ENCODE measurements around the gene AP3S2. TPM values are rescaled to one million over a fixed set of nuclear protein-coding genes. Genes with fewer than 3 reads are reported as not detected.

AP3S2 gene
- total RNA-seq, 1 experiment from 2014 or later = 35.7 TPM

DNA sequence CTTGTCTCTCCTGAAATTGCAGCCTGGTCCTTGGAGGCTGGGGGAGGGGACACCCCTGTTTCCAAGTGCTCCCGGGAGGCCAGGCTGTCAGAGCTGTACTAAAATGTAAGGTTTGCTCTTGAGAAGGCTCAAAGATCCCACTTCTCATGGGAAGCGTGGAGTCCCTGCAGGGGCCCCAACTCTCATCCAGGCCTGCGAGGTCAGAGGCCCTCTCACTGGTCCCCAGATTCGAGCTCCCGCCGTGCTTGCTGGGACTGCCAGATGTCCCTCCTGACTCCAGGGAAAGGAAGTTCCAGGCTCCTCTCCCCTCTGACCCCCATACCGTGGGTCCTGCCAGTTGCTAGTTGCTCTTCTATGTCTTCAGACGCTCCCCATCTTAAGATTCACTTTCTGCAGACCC lies 64.6 kb downstream of the AP3S2 start (continued):
- TF ChIP-seq, protein P1, sequence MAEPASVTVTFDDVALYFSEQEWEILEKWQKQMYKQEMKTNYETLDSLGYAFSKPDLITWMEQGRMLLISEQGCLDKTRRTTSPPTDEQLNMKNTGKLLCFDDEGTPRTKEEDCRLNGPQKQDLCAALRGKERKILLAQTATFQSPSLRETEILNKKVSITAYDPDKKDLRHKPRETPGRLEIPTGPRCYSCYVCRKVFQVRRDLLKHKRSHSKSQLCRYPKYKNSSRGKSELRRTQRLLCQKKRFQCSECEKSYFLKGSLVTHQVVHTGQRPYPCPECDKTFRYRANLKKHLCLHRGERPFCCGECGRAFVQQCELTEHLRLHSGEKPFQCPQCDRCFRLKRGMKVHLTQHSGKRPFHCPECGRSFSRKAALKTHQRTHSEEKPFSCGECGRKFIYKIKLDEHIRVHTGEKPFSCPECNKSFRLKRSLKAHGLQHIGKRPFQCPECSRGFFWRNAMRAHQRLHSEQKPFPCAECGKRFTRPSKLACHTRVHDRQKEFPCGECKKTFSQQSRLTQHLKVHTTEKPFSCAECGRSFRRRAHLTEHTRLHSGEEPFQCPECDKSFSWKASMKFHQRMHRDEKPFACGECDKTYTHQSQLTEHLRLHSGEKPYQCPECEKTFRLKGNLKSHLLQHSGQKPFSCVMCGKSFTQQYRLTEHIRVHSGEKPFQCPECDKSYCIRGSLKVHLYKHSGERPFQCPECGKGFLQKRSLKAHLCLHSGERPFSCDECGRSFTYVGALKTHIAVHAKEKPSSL (CRISPR knock-in tag; conservative IDR thresholded peaks at IDR 0.05) = no peak
- TF ChIP-seq, protein P2, sequence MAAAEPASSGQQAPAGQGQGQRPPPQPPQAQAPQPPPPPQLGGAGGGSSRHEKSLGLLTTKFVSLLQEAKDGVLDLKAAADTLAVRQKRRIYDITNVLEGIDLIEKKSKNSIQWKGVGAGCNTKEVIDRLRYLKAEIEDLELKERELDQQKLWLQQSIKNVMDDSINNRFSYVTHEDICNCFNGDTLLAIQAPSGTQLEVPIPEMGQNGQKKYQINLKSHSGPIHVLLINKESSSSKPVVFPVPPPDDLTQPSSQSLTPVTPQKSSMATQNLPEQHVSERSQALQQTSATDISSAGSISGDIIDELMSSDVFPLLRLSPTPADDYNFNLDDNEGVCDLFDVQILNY (CRISPR knock-in tag; IDR thresholded peaks at IDR 0.05) = no peak
- TF ChIP-seq ZNF219 (CRISPR knock-in tag; IDR thresholded peaks at IDR 0.05; ENCODE audit: borderline replicate concordance) = no peak
- TF ChIP-seq, protein P3, sequence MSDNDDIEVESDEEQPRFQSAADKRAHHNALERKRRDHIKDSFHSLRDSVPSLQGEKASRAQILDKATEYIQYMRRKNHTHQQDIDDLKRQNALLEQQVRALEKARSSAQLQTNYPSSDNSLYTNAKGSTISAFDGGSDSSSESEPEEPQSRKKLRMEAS (CRISPR knock-in tag; IDR thresholded peaks at IDR 0.05) = no peak
- TF ChIP-seq JUN (CRISPR knock-in tag; IDR thresholded peaks at IDR 0.05) = no peak
- TF ChIP-seq, protein P4, sequence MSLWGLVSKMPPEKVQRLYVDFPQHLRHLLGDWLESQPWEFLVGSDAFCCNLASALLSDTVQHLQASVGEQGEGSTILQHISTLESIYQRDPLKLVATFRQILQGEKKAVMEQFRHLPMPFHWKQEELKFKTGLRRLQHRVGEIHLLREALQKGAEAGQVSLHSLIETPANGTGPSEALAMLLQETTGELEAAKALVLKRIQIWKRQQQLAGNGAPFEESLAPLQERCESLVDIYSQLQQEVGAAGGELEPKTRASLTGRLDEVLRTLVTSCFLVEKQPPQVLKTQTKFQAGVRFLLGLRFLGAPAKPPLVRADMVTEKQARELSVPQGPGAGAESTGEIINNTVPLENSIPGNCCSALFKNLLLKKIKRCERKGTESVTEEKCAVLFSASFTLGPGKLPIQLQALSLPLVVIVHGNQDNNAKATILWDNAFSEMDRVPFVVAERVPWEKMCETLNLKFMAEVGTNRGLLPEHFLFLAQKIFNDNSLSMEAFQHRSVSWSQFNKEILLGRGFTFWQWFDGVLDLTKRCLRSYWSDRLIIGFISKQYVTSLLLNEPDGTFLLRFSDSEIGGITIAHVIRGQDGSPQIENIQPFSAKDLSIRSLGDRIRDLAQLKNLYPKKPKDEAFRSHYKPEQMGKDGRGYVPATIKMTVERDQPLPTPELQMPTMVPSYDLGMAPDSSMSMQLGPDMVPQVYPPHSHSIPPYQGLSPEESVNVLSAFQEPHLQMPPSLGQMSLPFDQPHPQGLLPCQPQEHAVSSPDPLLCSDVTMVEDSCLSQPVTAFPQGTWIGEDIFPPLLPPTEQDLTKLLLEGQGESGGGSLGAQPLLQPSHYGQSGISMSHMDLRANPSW (CRISPR knock-in tag; conservative IDR thresholded peaks at IDR 0.05; ENCODE audit: low read depth) = no peak

DNA sequence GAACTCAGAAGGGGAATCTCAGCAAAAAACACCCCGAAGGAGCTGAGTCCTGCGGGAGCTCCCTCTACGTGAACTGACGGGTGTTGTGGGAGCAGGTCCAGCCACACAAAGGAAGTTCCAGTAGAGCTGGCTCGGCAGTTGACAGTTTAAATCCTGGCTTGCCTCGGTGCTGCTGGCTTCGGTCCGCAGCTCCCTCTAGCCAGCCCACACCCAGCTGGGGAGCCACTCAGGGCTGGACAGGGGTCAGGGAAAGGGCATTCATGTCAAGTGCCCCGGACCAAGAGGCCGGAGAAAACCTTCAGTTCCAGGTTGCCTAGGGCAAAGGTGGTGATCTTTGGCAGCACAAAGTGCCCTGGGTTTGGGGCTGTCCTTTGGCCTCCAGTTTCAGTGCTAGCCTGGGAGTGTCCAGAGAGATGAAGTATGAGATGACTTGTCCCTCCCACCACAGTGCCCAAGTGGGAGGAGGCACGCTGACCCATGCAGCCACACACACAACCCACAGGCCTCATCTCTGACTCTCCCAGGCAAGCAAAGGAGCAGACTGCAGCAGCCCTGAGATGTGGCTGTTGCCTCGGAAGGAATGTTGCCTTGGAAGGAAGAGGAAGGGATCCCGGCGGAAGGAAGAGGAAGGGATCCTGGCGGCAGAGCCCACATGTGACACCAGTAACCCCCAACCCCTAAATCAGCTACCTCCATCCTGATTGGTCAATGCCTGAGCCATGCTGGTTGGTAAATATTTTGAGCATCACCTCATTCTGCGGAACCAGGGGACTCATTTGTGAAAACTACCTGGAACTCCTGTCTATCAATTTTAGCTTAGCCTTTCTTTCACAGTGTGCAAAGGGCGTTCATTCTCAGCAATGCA lies 65.3 kb downstream of the AP3S2 start:
- Mint-ChIP-seq H3K9me3 (no peaks in the 10 kb centered on the region), H3K27me3 (ENCODE audit: low read depth) (no peaks in the 10 kb centered on the region), H3K36me3 (peaks cover 2% of the 10 kb centered on the region; the same call in 1 of the 2 replicates), H3K4me3 (no peak overlapping the region), H3K27ac (no peak overlapping the region), H3K4me1 (peaks cover 14% of the 10 kb centered on the region)
- peak; percentile 36 for ATAC-seq
- TF ChIP-seq FOXP1 (CRISPR knock-in tag; IDR thresholded peaks at IDR 0.05; ENCODE audit: borderline replicate concordance) (0 out of 2 replicates have a peak, but pooled peaks have one; percentile 14), RELA (CRISPR knock-in tag; IDR thresholded peaks at IDR 0.05; ENCODE audit: borderline replicate concordance) (no peak), FOXK1 (CRISPR knock-in tag; IDR thresholded peaks at IDR 0.05) (no peak), MYBL2 (CRISPR knock-in tag; IDR thresholded peaks at IDR 0.05) (no peak)
- ChIA-PET POLR2A (no interaction called here), CTCF (interaction anchor here (0.5 to 4.1 kb wide), 5 partner anchors 45 to 415 kb away, joined by 3 to 26 read pairs (median 5); partner anchors contain the start of gene MESP2)
- DNase-seq (ENCODE audit: low spot score) = no peak

DNA sequence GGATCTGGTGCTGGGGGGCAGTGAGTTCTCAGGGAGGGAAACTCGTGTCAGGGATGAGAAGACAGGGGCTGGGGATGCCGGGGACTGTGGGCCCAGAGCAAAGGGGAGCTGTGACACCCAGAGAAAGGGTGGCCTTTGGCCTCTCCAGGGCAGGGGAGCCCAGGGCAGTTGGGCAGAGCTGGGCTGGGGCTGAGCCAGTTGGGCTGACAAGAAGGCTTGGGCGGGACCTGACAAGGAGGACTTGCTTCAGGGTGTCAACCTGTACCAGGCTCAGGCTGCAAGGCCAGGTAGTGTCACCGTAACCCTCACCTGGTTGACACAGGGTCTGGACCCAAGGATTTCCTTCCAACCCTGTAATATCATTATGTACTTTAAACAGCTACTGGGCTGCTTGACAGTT lies 66.0 kb downstream of the AP3S2 start:
- ChIA-PET POLR2A (no interaction called here), CTCF (interaction anchor here (1.0 to 4.1 kb wide), 4 partner anchors 44 to 67 kb away, joined by 3 to 26 read pairs (median 8); partner anchors contain the start of gene MESP2)
- H3K36me3 Mint-ChIP-seq = no peaks in the 10 kb centered on the region; the same call in 1 of the 2 replicates
- peaks cover 14% of the 10 kb centered on the region for H3K4me1 Mint-ChIP-seq
- H3K27me3 Mint-ChIP-seq (ENCODE audit: low read depth) = no peaks in the 10 kb centered on the region
- ATAC-seq = 0 out of 2 replicates have a peak, but pooled peaks have one; percentile 9
- no peak overlapping the region for H3K27ac Mint-ChIP-seq
- no peaks in the 10 kb centered on the region for H3K9me3 Mint-ChIP-seq
- H3K4me3 Mint-ChIP-seq = no peak overlapping the region
- TF ChIP-seq PRRX2 (CRISPR knock-in tag; IDR thresholded peaks at IDR 0.05) = no peak
- no peak for DNase-seq (ENCODE audit: low spot score)
